Gastroesophageal sphincter (tissue), 3 donors: ENCODE results near the gene ARHGAP28.

Experiments used
- CTCF ChIP-seq, 4 experiments: fragments of 200-600 bp in 2 of 4; fragments of 450-650 bp in 2 of 4; sonication (generic) in 1 of 4; IDR thresholded peaks; one replicate each; pipeline ENCODE4 v1.5.1; 2017 to 2019; ENCODE audit warnings: antibody characterized with exemption in 4 of 4, mild to moderate bottlenecking in 2 of 4, moderate library complexity in 2 of 4
- EP300 ChIP-seq: sonication (generic); formaldehyde crosslinking; IDR thresholded peaks from one replicate; pipeline ENCODE4 v1.6.1; 2017; ENCODE audit warnings: antibody characterized with exemption, mild to moderate bottlenecking
- POLR2A ChIP-seq, 2 donors: fragments of 450-650 bp; IDR thresholded peaks; one replicate each; pipeline ENCODE4 v1.6.1; 2017; ENCODE audit warnings: antibody characterized with exemption in 2 of 2, mild to moderate bottlenecking in 2 of 2, moderate library complexity in 1 of 2
- POLR2AphosphoS5 ChIP-seq: sonication (generic); formaldehyde crosslinking; IDR thresholded peaks from one replicate; pipeline ENCODE4 v1.6.1; 2017; ENCODE audit warnings: antibody characterized with exemption

- TF ChIP-seq CTCF (IDR thresholded peaks at IDR 0.05) (no peak), POLR2A (IDR thresholded peaks at IDR 0.05) (no peak), EP300 (no peak), POLR2AphosphoS5 (no peak)
Observed at GRCh38 chr18:6785001-6785400, 55.5 kb downstream of the ARHGAP28 start.
